ENCODE data around the gene FGD3. TPM values are rescaled to one million over a fixed set of nuclear protein-coding genes. Genes with fewer than 3 reads are reported as not detected.
"Not testable (repeated sequence)": the region's sequence is repeated elsewhere in the genome, so short reads cannot be mapped to it uniquely, and the experiment has no call there.

FGD3 gene
- total RNA-seq, 6 experiments from 2014 or later, result not detected

- H3K27ac Mint-ChIP-seq, result no peak overlapping the region
- TF ChIP-seq CTCF (IDR thresholded peaks at IDR 0.05), result no peak
- H3K4me3 Mint-ChIP-seq, result no peak overlapping the region
- no peaks in the 10 kb centered on the region for H3K4me1 Mint-ChIP-seq (ENCODE audit: low read depth)
- H3K27me3 Mint-ChIP-seq (ENCODE audit: insufficient read depth), result peaks cover 26% of the 10 kb centered on the region
- no peak for DNase-seq
- no peaks in the 10 kb centered on the region for H3K36me3 Mint-ChIP-seq (ENCODE audit: low read depth)
- no peaks in the 10 kb centered on the region for H3K9me3 Mint-ChIP-seq
Measured at GRCh38 chr9:93012963-93013855, 65.9 kb downstream of the FGD3 start.

GRCh38 chr9:93013856-93014582 lies 66.7 kb downstream of the FGD3 start:
- Mint-ChIP-seq H3K27ac (no peak overlapping the region), H3K4me1 (ENCODE audit: low read depth) (no peaks in the 10 kb centered on the region), H3K9me3 (no peaks in the 10 kb centered on the region), H3K4me3 (no peak overlapping the region), H3K27me3 (ENCODE audit: insufficient read depth) (peaks cover 26% of the 10 kb centered on the region), H3K36me3 (ENCODE audit: low read depth) (no peaks in the 10 kb centered on the region)
- TF ChIP-seq CTCF (IDR thresholded peaks at IDR 0.05), result no peak
- no peak for DNase-seq

GRCh38 chr9:93015190-93015589 lies 67.9 kb downstream of the FGD3 start:
- not testable (repeated sequence) for H3K9me3 Mint-ChIP-seq, DNase-seq
- H3K27me3 Mint-ChIP-seq (ENCODE audit: insufficient read depth), result peaks cover 30% of the 10 kb centered on the region

GRCh38 chr9:93017621-93018020 lies 70.3 kb downstream of the FGD3 start:
- Mint-ChIP-seq H3K27me3 (ENCODE audit: insufficient read depth) (peaks cover 28% of the 10 kb centered on the region), H3K36me3 (ENCODE audit: low read depth) (no peaks in the 10 kb centered on the region), H3K9me3 (no peaks in the 10 kb centered on the region), H3K4me3 (no peak overlapping the region), H3K4me1 (ENCODE audit: low read depth) (no peaks in the 10 kb centered on the region), H3K27ac (no peak overlapping the region)
- no peak for TF ChIP-seq CTCF (IDR thresholded peaks at IDR 0.05)
- no peak for DNase-seq

More at GRCh38 chr9:93015190-93015589, 67.9 kb downstream of the FGD3 start:
- H3K27ac Mint-ChIP-seq; H3K36me3 Mint-ChIP-seq (ENCODE audit: low read depth); H3K4me3 Mint-ChIP-seq; H3K4me1 Mint-ChIP-seq (ENCODE audit: low read depth): not testable (repeated sequence)

- no peak overlapping the region for H3K27ac Mint-ChIP-seq
- H3K36me3 Mint-ChIP-seq (ENCODE audit: low read depth), result no peaks in the 10 kb centered on the region
- no peak for TF ChIP-seq CTCF (IDR thresholded peaks at IDR 0.05)
- no peaks in the 10 kb centered on the region for H3K9me3 Mint-ChIP-seq
- no peak for DNase-seq
- no peak overlapping the region for H3K4me3 Mint-ChIP-seq
- no peaks in the 10 kb centered on the region for H3K4me1 Mint-ChIP-seq (ENCODE audit: low read depth)
- peaks cover 28% of the 10 kb centered on the region for H3K27me3 Mint-ChIP-seq (ENCODE audit: insufficient read depth)
Measured at GRCh38 chr9:93020151-93020550, 72.8 kb downstream of the FGD3 start.
